Activated T-cell treated with anti-CD3 and anti-CD28 coated beads for 48 hours (primary cell): ENCODE results near the gene PNMA6E.
"Not testable (repeated sequence)": the region's sequence is repeated elsewhere in the genome, so short reads cannot be mapped to it uniquely, and the experiment has no call there.

Source experiments
- DNase-seq: peaks from one replicate; pipeline ENCODE4 v3.0.0-alpha.2; 2020; ENCODE audit warnings: low read depth

PNMA6E gene

GRCh38 chrX:153408221-153408721 lies 7.1 kb upstream of the PNMA6E start:
- DNase-seq: no peak

GRCh38 chrX:153407736-153408135 lies 6.6 kb upstream of the PNMA6E start:
- no peak for DNase-seq

GRCh38 chrX:153406903-153407302 lies 5.8 kb upstream of the PNMA6E start:
- no peak for DNase-seq

GRCh38 chrX:153406011-153406410 lies 4.9 kb upstream of the PNMA6E start:
- no peak for DNase-seq

- DNase-seq: no peak
Measured at GRCh38 chrX:153405426-153405825, 4.3 kb upstream of the PNMA6E start.

- not testable (repeated sequence) for DNase-seq
Measured at GRCh38 chrX:153404333-153404732, 3.2 kb upstream of the PNMA6E start.

GRCh38 chrX:153400146-153401132 lies 711 bp downstream of the PNMA6E start:
- peak; percentile 56 for DNase-seq

- no peak for DNase-seq
Measured at GRCh38 chrX:153398275-153398960, 2.7 kb downstream of the PNMA6E start.

GRCh38 chrX:153397256-153397960 lies 3.7 kb downstream of the PNMA6E start:
- DNase-seq: no peak

- DNase-seq: no peak
Measured at GRCh38 chrX:153396320-153397195, 4.6 kb downstream of the PNMA6E start.

- DNase-seq: no peak
Measured at GRCh38 chrX:153395613-153396319, 5.4 kb downstream of the PNMA6E start.

- no peak for DNase-seq
Measured at GRCh38 chrX:153394612-153395011, 6.5 kb downstream of the PNMA6E start.

GRCh38 chrX:153392642-153393321 lies 8.4 kb downstream of the PNMA6E start:
- no peak for DNase-seq

- DNase-seq: not testable (repeated sequence)
Measured at GRCh38 chrX:153389460-153389768, 11.7 kb downstream of the PNMA6E start.

- DNase-seq: no peak
Measured at GRCh38 chrX:153388722-153389459, 12.3 kb downstream of the PNMA6E start.

GRCh38 chrX:153387987-153388721 lies 13.0 kb downstream of the PNMA6E start:
- no peak for DNase-seq

GRCh38 chrX:153387345-153387744 lies 13.8 kb downstream of the PNMA6E start:
- DNase-seq: no peak

GRCh38 chrX:153386097-153386496 lies 15.1 kb downstream of the PNMA6E start:
- no peak for DNase-seq

GRCh38 chrX:153384973-153385372 lies 16.2 kb downstream of the PNMA6E start:
- not testable (repeated sequence) for DNase-seq
